ENCODE measurements around the gene CEP170B. TPM values are rescaled to one million over a fixed set of nuclear protein-coding genes. Genes with fewer than 3 reads are reported as not detected.

CEP170B gene
- total RNA-seq, 1 donor from 2014 or later = 80.4 TPM

- Mint-ChIP-seq H3K36me3 (ENCODE audit: unreplicated experiment) (no peaks in the 10 kb centered on the region), H3K27ac (ENCODE audit: unreplicated experiment) (no peak overlapping the region), H3K4me1 (ENCODE audit: low read depth, unreplicated experiment) (peaks cover 3% of the 10 kb centered on the region), H3K9me3 (ENCODE audit: unreplicated experiment) (peaks cover 2% of the 10 kb centered on the region), H3K27me3 (ENCODE audit: unreplicated experiment) (peaks cover 9% of the 10 kb centered on the region), H3K4me3 (ENCODE audit: unreplicated experiment) (peak overlapping the region; percentile 83)
- DNase-seq = peak; percentile 70
- TF ChIP-seq CTCF (IDR thresholded peaks at IDR 0.05; ENCODE audit: partially characterized antibody, unreplicated experiment) = no peak
Measured at GRCh38 chr14:104865631-104866441, 768 bp downstream of the CEP170B start.

GRCh38 chr14:104866451-104867370 is 1.6 kb downstream of the CEP170B start:
- Mint-ChIP-seq H3K4me3 (ENCODE audit: unreplicated experiment) (peak overlapping the region; percentile 83), H3K4me1 (ENCODE audit: low read depth, unreplicated experiment) (peaks cover 3% of the 10 kb centered on the region), H3K27ac (ENCODE audit: unreplicated experiment) (no peak overlapping the region), H3K36me3 (ENCODE audit: unreplicated experiment) (no peaks in the 10 kb centered on the region), H3K27me3 (ENCODE audit: unreplicated experiment) (peaks cover 9% of the 10 kb centered on the region), H3K9me3 (ENCODE audit: unreplicated experiment) (peaks cover 2% of the 10 kb centered on the region)
- no peak for TF ChIP-seq CTCF (IDR thresholded peaks at IDR 0.05; ENCODE audit: partially characterized antibody, unreplicated experiment)
- peak; percentile 19 for DNase-seq

DNA sequence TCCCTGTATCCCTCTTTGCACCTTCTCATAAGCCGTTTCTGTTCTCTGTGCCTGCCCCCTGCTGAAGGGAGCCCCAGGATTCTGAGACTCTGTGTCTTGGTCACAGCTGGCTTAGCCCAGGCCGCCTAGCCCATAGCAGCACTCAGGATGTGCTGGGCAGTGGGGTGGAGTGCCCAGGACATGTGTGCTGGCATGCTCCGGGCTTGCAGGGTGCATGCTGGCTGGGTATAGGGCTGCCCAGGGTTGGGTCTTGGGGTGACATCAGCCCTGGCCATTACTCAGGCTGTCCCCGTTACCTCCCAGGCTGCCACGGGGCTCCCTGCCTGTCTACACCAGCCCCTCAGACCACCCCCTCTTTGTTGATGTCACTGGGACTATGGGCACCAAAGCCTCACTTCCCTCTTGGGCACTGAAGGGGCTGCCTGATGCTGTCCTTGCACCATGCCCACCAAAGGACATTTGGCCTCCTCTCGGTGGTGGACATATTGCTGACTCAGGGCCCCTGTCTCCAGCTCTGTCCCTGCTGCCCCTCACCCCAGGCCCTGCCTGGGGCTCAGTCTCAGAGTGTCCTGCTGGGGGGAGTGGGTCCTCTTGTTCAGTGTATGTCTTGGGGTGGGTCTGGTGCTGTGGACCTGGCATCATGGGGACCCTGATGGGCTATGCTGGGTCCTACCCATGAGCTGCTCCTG is 2.4 kb downstream of the CEP170B start:
- TF ChIP-seq CTCF (IDR thresholded peaks at IDR 0.05; ENCODE audit: partially characterized antibody, unreplicated experiment) = no peak
- Mint-ChIP-seq H3K9me3 (ENCODE audit: unreplicated experiment) (peaks cover 3% of the 10 kb centered on the region), H3K27ac (ENCODE audit: unreplicated experiment) (no peak overlapping the region), H3K4me3 (ENCODE audit: unreplicated experiment) (peak overlapping the region; percentile 83), H3K27me3 (ENCODE audit: unreplicated experiment) (peaks cover 14% of the 10 kb centered on the region), H3K36me3 (ENCODE audit: unreplicated experiment) (no peaks in the 10 kb centered on the region), H3K4me1 (ENCODE audit: low read depth, unreplicated experiment) (peaks cover 10% of the 10 kb centered on the region)
- no peak for DNase-seq

GRCh38 chr14:104868060-104868740 is 3.1 kb downstream of the CEP170B start:
- Mint-ChIP-seq H3K27me3 (ENCODE audit: unreplicated experiment) (peaks cover 11% of the 10 kb centered on the region), H3K4me1 (ENCODE audit: low read depth, unreplicated experiment) (peaks cover 15% of the 10 kb centered on the region), H3K27ac (ENCODE audit: unreplicated experiment) (no peak overlapping the region), H3K4me3 (ENCODE audit: unreplicated experiment) (no peak overlapping the region), H3K9me3 (ENCODE audit: unreplicated experiment) (peaks cover 8% of the 10 kb centered on the region), H3K36me3 (ENCODE audit: unreplicated experiment) (no peaks in the 10 kb centered on the region)
- DNase-seq = peak; percentile 8
- TF ChIP-seq CTCF (IDR thresholded peaks at IDR 0.05; ENCODE audit: partially characterized antibody, unreplicated experiment) = no peak

All from glutamatergic neuron (in vitro differentiated cells).